HepG2 (cell line): ENCODE data around the gene LRRC8E. TPM values are rescaled to one million over a fixed set of nuclear protein-coding genes. Genes with fewer than 3 reads are reported as not detected.

Experiments used
- BCL3 ChIP-seq: sonication (generic); formaldehyde crosslinking; IDR thresholded peaks from 2 replicates; pipeline ENCODE4 v1.5.1; 2020; ENCODE audit warnings: mild to moderate bottlenecking, missing genetic modification reagents, moderate library complexity
- BHLHE40 ChIP-seq: IDR thresholded peaks from 2 replicates; pipeline ENCODE4 v1.6.1; 2011; ENCODE audit warnings: low read length, improper control_type of control experiment
- GMEB2 ChIP-seq: IDR thresholded peaks from 2 replicates; pipeline ENCODE4 v1.6.1; 2016; ENCODE audit warnings: missing biosample characterization, missing genetic modification reagents, low read depth
- MIER3 ChIP-seq: IDR thresholded peaks from 2 replicates; pipeline ENCODE4 v1.6.1; 2016; ENCODE audit warnings: missing compliant biosample characterization, borderline replicate concordance
- MXD4 ChIP-seq: IDR thresholded peaks from 2 replicates; pipeline ENCODE4 v1.6.1; 2016; ENCODE audit warnings: mild to moderate bottlenecking, missing biosample characterization, missing genetic modification reagents
- MYC ChIP-seq: sonication (generic); formaldehyde crosslinking; IDR thresholded peaks from 2 replicates; pipeline ENCODE4 v1.9.0; 2021; ENCODE audit warnings: missing genetic modification reagents, borderline replicate concordance
- NCOA1 ChIP-seq: sonication (generic); formaldehyde crosslinking; IDR thresholded peaks from 2 replicates; pipeline ENCODE4 v1.9.0; 2021; ENCODE audit warnings: missing genetic modification reagents
- PAF1 ChIP-seq: IDR thresholded peaks from 2 replicates; pipeline ENCODE4 v1.6.1; 2016; ENCODE audit warnings: missing genetic modification reagents, missing compliant biosample characterization
- RARA ChIP-seq: IDR thresholded peaks from 2 replicates; pipeline ENCODE4 v1.6.1; 2016; ENCODE audit warnings: missing genetic modification reagents, missing compliant biosample characterization
- THAP11 ChIP-seq: IDR thresholded peaks from 2 replicates; pipeline ENCODE4 v1.6.1; 2016; ENCODE audit warnings: missing biosample characterization, missing genetic modification reagents
- TMF1 ChIP-seq: sonication (generic); formaldehyde crosslinking; IDR thresholded peaks from 2 replicates; pipeline ENCODE4 v1.8.1; 2022; ENCODE audit warnings: low read depth, missing genetic modification reagents
- ZBTB38 ChIP-seq: sonication (generic); formaldehyde crosslinking; IDR thresholded peaks from 2 replicates; pipeline ENCODE4 v1.5.1; 2020; ENCODE audit warnings: mild to moderate bottlenecking, missing genetic modification reagents
- ZBTB7A ChIP-seq: sonication (generic); formaldehyde crosslinking; IDR thresholded peaks from 2 replicates; pipeline ENCODE4 v1.8.0; 2022; ENCODE audit warnings: mild to moderate bottlenecking, missing genetic modification reagents
- ZC3H13 ChIP-seq: sonication (generic); formaldehyde crosslinking; IDR thresholded peaks from 2 replicates; pipeline ENCODE4 v1.8.1; 2023; ENCODE audit warnings: mild to moderate bottlenecking, missing genetic modification reagents, moderate library complexity
- ZNF160 ChIP-seq: sonication (generic); formaldehyde crosslinking; IDR thresholded peaks from 2 replicates; pipeline ENCODE4 v1.8.0; 2022; ENCODE audit warnings: mild to moderate bottlenecking, inconsistent platforms, missing genetic modification reagents
- ZNF225 ChIP-seq: sonication (generic); formaldehyde crosslinking; IDR thresholded peaks from 2 replicates; pipeline ENCODE4 v1.4.0; 2020; ENCODE audit warnings: mild to moderate bottlenecking, missing genetic modification reagents
- ZNF441 ChIP-seq: sonication (generic); formaldehyde crosslinking; IDR thresholded peaks from 2 replicates; pipeline ENCODE4 v1.7.0; 2021; ENCODE audit warnings: missing genetic modification reagents, borderline replicate concordance
- ZNF484 ChIP-seq: sonication (generic); formaldehyde crosslinking; IDR thresholded peaks from 2 replicates; pipeline ENCODE4 v1.5.1; 2020; ENCODE audit warnings: mild to moderate bottlenecking, low read depth, missing genetic modification reagents, borderline replicate concordance
- ZNF549 ChIP-seq: sonication (generic); formaldehyde crosslinking; IDR thresholded peaks from 2 replicates; pipeline ENCODE4 v1.5.0; 2020; ENCODE audit warnings: missing genetic modification reagents
- polyA plus RNA-seq, 8 experiments: library from polyadenylated mRNA; depleted of rRNA in 3 of 8; stranded (reverse) in 7 of 8; unstranded in 1 of 8; fragments of >200 nt; fragmentation: Illumina TruSeq in 4 of 8; extraction: Trizol in 4 of 8; gene quantifications; 2 replicates each; pipeline versions ENCODE4 v1.2.1 to v1.2.3, GENCODE V29; 2011 to 2016; ENCODE audit warnings: low read depth in 4 of 8, missing spikeins in 1 of 8, mixed read lengths in 1 of 8; ENCODE audit not compliant: insufficient read depth in 1 of 8
- total RNA-seq, 5 experiments: library from RNA; depleted of rRNA; stranded (reverse); fragments of >200 nt; fragmentation: Illumina TruSeq; extraction: Trizol; gene quantifications; 2 replicates each; pipeline ENCODE4 v1.2.3, GENCODE V29; 2016; ENCODE audit warnings: low read depth in 1 of 5
- TF ChIP-seq, protein P1 (sequence below): sonication (generic); formaldehyde crosslinking; conservative IDR thresholded peaks from 2 replicates; pipeline ENCODE4 v1.8.0; 2022; ENCODE audit warnings: mild to moderate bottlenecking, moderate library complexity, missing genetic modification reagents
- TF ChIP-seq, protein P2 (sequence below): sonication (generic); formaldehyde crosslinking; IDR thresholded peaks from 2 replicates; pipeline ENCODE4 v1.4.0; 2020; ENCODE audit warnings: missing genetic modification reagents

LRRC8E gene
- total and polyA plus RNA-seq, 2 of the 13 experiments (the other 11 are each of a cell fraction or from before 2014, with no cell fraction given), result 8.0 to 10.3 TPM

DNA sequence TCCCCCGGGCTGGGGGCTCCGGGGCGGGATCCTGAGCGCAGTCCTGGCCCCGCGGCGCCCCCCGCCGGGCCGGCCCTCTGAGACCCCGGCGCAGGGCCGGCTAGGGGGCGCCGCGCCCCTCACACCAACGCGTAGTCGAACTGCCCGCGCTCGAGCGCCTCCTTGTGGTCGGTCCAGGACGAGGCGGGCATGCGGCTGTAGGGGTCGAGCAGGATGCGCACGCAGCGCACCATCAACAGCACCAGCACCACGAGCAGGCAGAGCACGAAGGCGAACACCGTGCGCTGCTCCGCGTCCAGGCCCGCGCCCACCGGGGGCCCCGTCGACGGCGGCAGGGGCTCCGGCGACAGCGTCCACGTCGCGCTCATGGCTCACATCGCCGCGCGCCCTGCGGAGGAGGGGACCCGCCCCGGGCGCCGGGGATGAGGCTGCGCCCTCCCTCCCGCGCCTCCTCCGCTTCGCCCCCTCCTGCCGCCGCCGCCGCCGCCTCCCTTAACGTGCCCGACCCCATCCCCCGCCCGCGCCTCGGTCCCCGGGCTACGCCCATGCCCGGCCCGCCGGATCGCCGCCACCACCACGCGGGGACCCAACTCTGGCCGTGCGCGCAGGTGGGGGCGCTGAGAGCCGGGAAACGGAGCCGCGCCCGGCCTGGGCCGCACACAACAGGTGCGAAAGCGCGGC lies 37.0 kb downstream of the LRRC8E start (continued):
- TF ChIP-seq BCL3 (CRISPR knock-in tag), result peak; percentile 82; the same call in 1 of the 2 replicates
- 0 out of 2 replicates have a peak, but pooled peaks have one; percentile 37 for TF ChIP-seq ZNF549 (CRISPR knock-in tag)
- peak; percentile 45; the same call in 1 of the 2 replicates for TF ChIP-seq THAP11 (CRISPR knock-in tag)
- peak; percentile 61; the same call in 1 of the 2 replicates for TF ChIP-seq ZNF160 (CRISPR knock-in tag)
- TF ChIP-seq, protein P1, sequence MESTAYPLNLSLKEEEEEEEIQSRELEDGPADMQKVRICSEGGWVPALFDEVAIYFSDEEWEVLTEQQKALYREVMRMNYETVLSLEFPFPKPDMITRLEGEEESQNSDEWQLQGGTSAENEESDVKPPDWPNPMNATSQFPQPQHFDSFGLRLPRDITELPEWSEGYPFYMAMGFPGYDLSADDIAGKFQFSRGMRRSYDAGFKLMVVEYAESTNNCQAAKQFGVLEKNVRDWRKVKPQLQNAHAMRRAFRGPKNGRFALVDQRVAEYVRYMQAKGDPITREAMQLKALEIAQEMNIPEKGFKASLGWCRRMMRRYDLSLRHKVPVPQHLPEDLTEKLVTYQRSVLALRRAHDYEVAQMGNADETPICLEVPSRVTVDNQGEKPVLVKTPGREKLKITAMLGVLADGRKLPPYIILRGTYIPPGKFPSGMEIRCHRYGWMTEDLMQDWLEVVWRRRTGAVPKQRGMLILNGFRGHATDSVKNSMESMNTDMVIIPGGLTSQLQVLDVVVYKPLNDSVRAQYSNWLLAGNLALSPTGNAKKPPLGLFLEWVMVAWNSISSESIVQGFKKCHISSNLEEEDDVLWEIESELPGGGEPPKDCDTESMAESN, result peak; percentile 89
- peak; percentile 88 for TF ChIP-seq MYC
- no peak for TF ChIP-seq BHLHE40
- peak; percentile 73; the same call in 1 of the 2 replicates for TF ChIP-seq ZNF441 (CRISPR knock-in tag)
- TF ChIP-seq ZNF484 (CRISPR knock-in tag), result no peak
- peak; percentile 81 for TF ChIP-seq ZBTB38 (CRISPR knock-in tag)
- TF ChIP-seq MXD4 (CRISPR knock-in tag), result peak; percentile 70
- TF ChIP-seq, protein P2, sequence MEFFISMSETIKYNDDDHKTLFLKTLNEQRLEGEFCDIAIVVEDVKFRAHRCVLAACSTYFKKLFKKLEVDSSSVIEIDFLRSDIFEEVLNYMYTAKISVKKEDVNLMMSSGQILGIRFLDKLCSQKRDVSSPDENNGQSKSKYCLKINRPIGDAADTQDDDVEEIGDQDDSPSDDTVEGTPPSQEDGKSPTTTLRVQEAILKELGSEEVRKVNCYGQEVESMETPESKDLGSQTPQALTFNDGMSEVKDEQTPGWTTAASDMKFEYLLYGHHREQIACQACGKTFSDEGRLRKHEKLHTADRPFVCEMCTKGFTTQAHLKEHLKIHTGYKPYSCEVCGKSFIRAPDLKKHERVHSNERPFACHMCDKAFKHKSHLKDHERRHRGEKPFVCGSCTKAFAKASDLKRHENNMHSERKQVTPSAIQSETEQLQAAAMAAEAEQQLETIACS (CRISPR knock-in tag), result peak; percentile 68
- no peak for TF ChIP-seq GMEB2 (CRISPR knock-in tag)
- no peak for TF ChIP-seq NCOA1 (CRISPR knock-in tag)
- no peak; the same call in 1 of the 2 replicates for TF ChIP-seq MIER3
- peak; percentile 95 for TF ChIP-seq ZBTB7A
- TF ChIP-seq ZC3H13 (CRISPR knock-in tag), result no peak
- no peak for TF ChIP-seq ZNF225 (CRISPR knock-in tag)
- peak; percentile 38 for TF ChIP-seq RARA (CRISPR knock-in tag)
- TF ChIP-seq TMF1 (CRISPR knock-in tag), result 0 out of 2 replicates have a peak, but pooled peaks have one; percentile 34
- no peak for TF ChIP-seq PAF1
